ENCODE results near the gene SF1.

The SF1 gene

GRCh38 chr11:64762277-64762673 is 16.1 kb downstream of the SF1 start:
- no peak for DNase-seq (ENCODE audit: low read depth in 2 of 2)

DNA sequence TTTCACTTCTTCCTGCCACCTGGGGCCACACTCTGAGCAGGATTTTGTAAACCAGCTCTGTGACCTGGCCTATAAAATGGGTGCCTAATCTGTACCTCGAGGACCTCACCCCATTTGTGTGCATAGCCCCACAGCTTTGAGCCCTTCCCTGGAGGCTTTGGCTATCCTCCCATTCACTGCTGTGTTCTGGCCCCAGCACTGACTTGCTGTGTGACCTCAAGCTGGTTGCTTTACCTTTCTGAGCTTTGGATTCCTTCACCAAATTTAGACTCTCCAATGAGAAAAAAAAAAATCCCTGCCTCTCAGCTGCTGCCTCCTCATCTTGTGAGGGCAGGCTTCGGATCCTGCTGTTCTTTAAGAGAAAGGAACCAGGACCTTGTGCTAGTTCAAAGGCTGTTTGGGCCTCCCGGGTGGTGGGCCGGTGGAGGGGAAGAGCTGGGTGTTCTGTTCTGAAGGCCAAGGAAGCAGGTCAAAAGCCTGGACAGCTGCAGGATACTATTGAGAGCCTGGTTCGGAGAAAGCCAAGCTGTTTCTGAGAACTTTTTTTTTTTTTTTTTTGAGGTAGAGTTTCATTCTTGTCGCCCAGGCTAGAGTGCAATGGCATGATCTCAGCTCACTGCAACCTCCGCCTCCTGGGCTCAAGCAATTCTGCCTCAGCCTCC is 17.5 kb downstream of the SF1 start:
- no peak for DNase-seq (ENCODE audit: low read depth in 2 of 2)

DNA sequence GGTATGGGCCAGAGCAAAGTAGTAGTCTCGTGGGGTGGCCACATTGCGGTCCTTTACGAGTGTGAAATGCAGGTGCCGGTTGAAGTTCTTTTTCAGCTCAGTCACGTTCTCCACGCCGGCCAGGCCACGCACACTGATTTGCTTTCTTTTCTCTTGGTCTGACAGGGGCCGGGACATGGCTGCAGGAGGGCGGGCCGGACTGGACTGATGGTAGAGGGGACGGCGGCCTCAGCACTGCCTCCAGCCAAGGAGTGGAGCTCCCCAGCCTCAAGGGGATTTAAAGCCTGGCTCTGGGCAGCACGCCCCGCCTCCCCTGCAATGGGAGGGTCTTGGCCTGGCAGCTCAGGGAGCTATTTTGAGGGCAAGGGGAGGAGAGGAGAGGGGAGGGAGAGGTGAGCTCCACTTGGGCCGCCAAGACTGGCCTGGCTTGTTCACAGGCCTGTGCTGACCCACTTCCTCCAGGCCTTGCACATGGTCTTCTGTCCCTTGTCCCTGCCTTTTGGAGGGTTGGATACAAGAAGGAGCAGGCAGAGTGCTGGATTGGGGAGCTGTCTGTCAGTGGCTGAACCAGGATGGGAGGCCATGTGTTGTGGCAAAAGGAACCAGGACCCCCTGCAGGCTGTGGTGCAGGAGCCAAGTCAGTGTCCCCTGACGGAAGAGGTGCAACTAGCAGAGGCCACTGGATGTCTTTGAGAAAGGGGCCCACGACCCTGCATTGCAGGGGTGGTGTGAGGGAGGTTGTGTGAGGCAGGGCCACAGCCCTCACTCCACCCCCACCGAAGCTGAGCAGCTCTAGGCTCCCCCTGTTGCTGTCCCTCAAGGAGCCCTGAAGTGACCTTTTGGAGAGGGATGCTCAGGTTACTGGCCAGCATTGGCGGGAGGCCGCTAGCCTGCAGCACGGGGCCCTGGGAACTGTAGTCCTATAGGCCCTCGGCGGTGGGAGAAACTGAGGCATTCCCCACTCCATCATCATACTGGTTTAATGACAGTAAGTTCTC is 18.3 kb downstream of the SF1 start, which contains the start of gene PYGM:
TSS of gene PYGM (minus strand) at position 253 of the 998 bp plus-strand sequence. CDS start at position 177, 76 bp downstream.
- DNase-seq (ENCODE audit: low read depth in 2 of 2), result no peak

DNA sequence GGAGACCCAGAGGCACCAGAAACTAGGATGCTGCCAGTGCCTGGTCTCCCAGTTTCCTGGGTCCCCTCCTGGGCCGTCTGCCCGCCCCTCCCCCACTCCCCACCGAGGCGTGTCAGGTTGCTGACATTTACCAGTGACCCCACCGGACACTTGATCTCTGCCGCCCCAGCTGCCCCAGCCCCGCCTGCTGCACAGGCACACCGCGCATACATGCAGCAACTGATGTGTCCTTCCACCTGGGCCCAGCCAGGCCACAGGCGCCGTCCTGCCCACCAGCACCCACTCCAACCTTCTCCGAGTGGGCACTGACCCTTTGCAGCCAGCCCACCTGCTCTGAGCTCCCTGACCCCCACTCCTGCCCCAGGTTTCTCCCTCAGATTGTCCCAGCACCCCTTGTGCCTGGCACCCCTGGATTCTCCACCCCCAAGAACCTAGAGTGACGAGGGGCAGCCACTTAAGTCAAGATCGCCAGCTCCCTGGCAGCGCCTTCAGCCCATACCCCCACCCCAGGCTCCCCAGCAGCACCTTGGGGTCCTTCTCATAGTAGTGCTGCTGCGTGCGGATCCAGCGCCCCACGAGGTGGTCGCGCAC is 19.1 kb downstream of the SF1 start:
- no peak for DNase-seq (ENCODE audit: low read depth in 2 of 2)

DNA sequence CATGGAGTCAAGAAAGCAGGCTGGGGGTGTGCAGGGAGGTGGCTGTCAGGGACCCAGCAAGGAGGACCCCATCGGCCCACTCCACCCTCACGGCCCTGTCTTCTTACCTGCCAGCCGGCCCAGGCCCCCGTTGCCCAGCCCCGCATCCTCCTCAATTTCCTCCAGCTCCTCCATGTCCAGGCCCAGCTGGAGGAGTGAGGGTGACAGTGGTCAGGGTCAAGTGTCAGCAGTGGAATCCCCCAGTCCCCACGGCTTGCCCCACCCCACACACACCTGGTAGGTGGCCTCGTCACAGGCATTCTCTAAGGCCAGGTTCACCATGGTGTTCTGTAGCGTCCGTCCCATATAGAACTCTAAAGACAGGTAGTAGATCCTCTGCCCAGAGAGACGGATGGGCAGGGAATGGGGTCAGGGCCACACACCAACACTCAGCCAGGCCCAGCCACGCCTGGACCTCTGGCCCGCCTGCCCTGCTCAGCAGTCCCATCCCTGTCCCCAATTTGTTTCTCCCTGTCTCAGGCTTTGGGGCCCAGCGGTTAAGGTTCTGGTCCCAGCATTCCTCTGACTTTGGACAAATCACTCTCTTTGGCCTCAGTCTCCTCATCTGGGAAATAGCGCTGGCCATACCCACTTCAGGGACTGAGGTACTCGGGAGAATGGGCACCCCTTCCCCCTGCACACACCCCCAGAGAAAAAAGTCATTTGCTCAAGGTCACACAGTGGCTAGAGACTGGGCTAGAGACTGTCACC is 19.8 kb downstream of the SF1 start:
- DNase-seq (ENCODE audit: low read depth in 2 of 2), result no peak

GRCh38 chr11:64757549-64758329 is 20.6 kb downstream of the SF1 start:
- DNase-seq (ENCODE audit: low read depth in 2 of 2), result no peak

GRCh38 chr11:64755681-64756361 is 22.5 kb downstream of the SF1 start:
- no peak for DNase-seq (ENCODE audit: low read depth in 2 of 2)

- DNase-seq (ENCODE audit: low read depth in 2 of 2), result no peak
These were observed 23.3 kb downstream of the SF1 start for GRCh38 chr11:64754919-64755662.

GRCh38 chr11:64754124-64754918 is 24.0 kb downstream of the SF1 start:
- DNase-seq (ENCODE audit: low read depth in 2 of 2), result no peak

GRCh38 chr11:64753380-64754123 is 24.8 kb downstream of the SF1 start:
- no peak for DNase-seq (ENCODE audit: low read depth in 2 of 2)

DNA sequence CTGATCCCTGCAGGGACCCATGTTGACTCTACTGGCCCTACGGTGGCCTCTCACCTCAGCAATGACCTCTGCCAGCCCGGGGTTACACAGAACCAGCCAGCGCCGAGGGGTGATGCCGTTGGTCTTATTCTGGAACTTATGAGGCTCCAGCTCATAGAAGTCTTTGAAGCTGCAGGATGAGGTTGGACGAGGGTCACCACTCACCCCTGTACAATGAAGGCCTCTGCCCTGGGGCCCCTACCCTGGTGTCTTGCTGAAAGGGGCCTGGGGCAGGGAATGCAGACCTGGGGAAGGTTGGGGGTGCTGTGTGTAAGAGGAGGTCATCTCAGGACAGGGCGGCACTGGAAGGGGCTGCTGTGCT is 25.3 kb downstream of the SF1 start:
- no peak for DNase-seq (ENCODE audit: low read depth in 2 of 2)

- DNase-seq (ENCODE audit: low read depth in 2 of 2), result no peak
These were observed 26.0 kb downstream of the SF1 start for GRCh38 chr11:64752175-64752970.

DNA sequence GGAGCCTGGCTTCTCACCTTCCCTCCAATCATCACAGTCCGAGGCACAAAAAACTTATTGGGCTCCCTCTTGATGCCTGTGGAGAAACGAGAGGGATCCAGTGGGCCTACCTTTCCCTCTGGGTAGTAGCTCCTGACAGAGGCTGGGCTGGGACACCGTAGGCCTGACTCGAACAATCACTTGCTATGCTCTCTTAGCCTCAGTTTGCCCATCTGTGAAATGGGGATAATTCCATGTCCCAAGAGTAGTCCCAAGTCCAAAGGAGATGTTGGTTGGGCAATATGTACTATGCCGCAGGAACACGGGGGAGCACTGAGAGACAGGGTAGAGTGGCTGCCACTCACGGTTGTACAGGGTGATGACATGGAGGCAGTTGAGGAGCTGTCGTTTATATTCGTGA is 26.8 kb downstream of the SF1 start:
- DNase-seq (ENCODE audit: low read depth in 2 of 2), result no peak

DNA sequence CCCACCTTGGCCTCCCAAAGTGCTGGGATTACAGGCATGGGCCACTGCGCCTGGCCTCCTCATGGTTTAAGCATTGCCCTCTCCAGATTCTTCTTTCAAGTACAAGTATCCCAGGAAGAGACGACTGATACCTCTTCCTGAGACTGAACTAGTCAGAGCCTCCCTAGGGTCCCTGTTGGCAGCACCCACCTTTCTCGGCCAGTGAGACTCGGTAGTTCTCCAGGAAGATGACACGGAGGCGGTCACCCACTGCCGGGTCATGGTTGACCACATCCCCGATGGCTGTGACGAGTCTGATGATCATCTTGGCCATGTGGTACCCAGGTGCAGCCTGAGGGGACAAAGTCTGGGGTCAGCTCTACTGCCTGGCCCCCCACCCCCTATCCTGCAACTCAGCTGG is 27.2 kb downstream of the SF1 start:
- no peak for DNase-seq (ENCODE audit: low read depth in 2 of 2)

DNA sequence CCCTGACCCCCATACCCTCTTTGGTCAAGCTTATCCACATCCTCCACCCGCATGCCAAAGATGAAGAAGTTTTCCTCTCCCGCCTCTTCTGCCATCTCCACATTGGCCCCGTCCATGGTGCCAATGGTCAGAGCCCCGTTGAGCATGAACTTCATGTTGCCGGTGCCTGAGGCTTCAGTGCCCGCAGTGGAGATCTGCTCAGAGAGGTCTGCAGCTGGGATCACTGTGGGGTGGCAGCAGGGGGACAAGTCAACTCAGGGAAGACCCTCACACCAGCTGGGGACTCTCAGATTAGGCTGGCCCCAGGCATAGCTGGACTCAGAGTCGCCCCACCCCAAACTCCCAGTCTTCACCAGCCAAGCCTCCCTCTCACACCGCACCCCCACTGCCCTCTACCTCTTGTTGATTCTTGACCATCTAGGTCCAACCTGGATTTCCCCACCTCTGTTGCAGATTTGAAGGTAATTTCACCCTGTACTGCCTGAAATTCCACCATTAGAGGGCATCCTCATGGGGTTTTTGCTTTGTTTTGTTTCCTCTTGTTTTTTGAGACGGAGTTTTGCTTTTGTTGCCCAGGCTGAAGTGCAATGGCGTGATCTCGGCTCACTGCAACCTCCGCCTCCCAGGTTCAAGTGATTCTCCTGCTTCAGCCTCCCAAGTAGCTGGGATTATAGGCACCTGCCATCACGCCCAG is 27.8 kb downstream of the SF1 start:
- no peak for DNase-seq (ENCODE audit: low read depth in 2 of 2)

GRCh38 chr11:64747961-64748665 is 30.2 kb downstream of the SF1 start:
- DNase-seq (ENCODE audit: low read depth in 2 of 2), result no peak

Measured in stimulated activated CD4-positive, alpha-beta T cell treated with anti-CD3 and anti-CD28 coated beads, Interleukin-12 subunit alpha, Interleukin-12 subunit beta, amount 100 ng/mL, for 24 hours (primary cell).